Coronary artery (tissue), 2 donors: ENCODE measurements around the gene LYRM9.

Experiments
- DNase-seq: peaks from one replicate; pipeline ENCODE4 v3.0.0-alpha.2; 2017; ENCODE audit warnings: low spot score
- H3K27ac ChIP-seq, 2 donors: fragments of 200-600 bp; sonication (generic); one replicate each; pipeline ENCODE4 v1.5.1; 2016 to 2019
- H3K4me3 ChIP-seq: fragments of 200-600 bp; sonication (generic); 2 replicates; pipeline ENCODE4 v1.5.1; 2016; ENCODE audit warnings: mild to moderate bottlenecking, moderate library complexity
- TF ChIP-seq, protein P1 (sequence below): fragments of 200-600 bp; sonication (generic); IDR thresholded peaks from one replicate; pipeline ENCODE4 v1.5.1; 2019; ENCODE audit warnings: antibody characterized with exemption

LYRM9 gene

DNA sequence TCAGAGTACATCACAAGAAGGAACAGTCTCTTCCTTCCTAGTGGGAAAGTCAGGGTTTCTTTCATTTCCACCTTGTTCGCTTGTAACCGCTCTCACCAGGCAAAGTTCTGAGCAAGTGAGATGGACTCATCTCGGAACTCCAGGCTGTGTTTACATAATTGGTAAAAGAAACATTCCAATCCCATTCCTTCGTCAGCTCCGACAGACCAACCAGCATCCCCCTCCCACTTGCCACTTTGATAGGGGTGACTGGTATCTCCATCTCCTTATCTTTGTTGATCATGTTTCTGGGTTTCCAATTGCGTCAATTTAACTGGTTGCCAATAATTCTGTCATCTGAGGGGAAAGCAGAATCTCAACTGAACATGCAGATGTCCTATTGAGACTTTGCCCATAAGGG lies 36.8 kb upstream of the LYRM9 start:
- DNase-seq: no peak
- TF ChIP-seq, protein P1, sequence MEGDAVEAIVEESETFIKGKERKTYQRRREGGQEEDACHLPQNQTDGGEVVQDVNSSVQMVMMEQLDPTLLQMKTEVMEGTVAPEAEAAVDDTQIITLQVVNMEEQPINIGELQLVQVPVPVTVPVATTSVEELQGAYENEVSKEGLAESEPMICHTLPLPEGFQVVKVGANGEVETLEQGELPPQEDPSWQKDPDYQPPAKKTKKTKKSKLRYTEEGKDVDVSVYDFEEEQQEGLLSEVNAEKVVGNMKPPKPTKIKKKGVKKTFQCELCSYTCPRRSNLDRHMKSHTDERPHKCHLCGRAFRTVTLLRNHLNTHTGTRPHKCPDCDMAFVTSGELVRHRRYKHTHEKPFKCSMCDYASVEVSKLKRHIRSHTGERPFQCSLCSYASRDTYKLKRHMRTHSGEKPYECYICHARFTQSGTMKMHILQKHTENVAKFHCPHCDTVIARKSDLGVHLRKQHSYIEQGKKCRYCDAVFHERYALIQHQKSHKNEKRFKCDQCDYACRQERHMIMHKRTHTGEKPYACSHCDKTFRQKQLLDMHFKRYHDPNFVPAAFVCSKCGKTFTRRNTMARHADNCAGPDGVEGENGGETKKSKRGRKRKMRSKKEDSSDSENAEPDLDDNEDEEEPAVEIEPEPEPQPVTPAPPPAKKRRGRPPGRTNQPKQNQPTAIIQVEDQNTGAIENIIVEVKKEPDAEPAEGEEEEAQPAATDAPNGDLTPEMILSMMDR: no peak
- Histone ChIP-seq H3K27ac (no peak overlapping the region), H3K4me3 (no peak overlapping the region)

- TF ChIP-seq, protein P1: no peak
- no peak overlapping the region for H3K4me3 ChIP-seq
- DNase-seq: no peak
- H3K27ac ChIP-seq: no peak overlapping the region
Measured at GRCh38 chr17:27928587-27928986, 35.4 kb upstream of the LYRM9 start.

GRCh38 chr17:27927781-27928180 lies 34.6 kb upstream of the LYRM9 start:
- no peak for DNase-seq
- no peak overlapping the region for H3K4me3 ChIP-seq
- no peak overlapping the region for H3K27ac ChIP-seq
- TF ChIP-seq, protein P1: no peak

DNA sequence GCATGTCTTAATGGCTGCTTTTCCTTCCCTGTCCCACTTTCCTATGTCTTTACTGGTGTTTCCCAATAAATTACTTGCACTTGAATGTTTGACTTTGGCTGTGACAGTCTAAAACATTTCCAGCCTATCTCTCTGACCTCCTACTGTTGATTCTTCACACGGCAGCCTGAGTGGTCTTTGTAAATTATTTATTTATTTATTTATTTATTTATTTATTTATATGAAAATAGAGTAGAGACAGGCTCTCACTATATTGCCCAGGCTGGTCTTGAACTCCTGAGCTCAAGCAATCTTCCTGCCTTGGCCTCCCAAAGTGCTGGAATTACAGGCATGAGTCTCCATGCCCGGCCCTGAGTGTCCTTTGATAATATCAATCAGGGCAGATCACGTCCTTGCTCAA lies 28.4 kb upstream of the LYRM9 start:
- DNase-seq: no peak
- TF ChIP-seq, protein P1: no peak
- Histone ChIP-seq H3K4me3 (no peak overlapping the region), H3K27ac (no peak overlapping the region)

DNA sequence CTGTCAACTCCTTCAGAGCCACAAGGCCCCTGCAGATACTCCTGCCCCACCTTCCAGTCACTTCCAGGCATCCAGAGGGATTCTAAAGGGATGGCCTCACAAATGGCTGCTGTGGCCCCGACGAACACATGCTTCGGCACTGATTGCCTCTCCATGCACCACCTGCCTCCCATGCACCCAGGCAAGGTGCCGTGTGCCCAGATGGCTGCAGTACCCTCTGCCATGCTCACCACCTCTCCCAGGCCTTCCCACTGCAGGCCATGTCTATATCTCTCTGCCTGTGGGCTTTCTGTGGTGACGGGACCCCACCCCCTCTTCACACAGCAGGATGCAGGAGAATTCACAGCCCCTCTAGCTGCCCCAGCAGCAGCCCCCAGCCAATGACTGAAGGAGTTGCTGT lies 27.9 kb upstream of the LYRM9 start:
- Histone ChIP-seq H3K4me3 (no peak overlapping the region), H3K27ac (no peak overlapping the region)
- DNase-seq: no peak
- TF ChIP-seq, protein P1: no peak

DNA sequence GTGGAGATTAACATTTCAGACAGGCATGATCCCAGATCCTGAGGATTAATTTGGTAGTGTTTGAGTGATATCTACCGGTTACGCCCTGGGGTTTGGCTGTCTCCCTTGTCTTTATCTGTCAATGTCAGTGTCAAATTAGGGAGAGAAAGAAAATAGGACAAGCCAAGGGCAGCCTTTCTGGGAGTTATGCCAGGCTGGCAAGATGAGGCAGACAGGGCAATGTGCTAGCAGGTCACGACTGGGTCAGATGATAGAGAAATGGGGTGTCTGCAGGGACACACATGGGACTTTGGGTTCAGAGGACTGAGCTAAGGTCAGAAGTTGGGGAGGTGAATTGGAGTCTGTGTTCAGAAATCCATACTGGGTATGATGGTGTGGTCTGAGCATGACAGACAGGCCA lies 27.4 kb upstream of the LYRM9 start:
- Histone ChIP-seq H3K27ac (no peak overlapping the region), H3K4me3 (no peak overlapping the region)
- no peak for DNase-seq

DNA sequence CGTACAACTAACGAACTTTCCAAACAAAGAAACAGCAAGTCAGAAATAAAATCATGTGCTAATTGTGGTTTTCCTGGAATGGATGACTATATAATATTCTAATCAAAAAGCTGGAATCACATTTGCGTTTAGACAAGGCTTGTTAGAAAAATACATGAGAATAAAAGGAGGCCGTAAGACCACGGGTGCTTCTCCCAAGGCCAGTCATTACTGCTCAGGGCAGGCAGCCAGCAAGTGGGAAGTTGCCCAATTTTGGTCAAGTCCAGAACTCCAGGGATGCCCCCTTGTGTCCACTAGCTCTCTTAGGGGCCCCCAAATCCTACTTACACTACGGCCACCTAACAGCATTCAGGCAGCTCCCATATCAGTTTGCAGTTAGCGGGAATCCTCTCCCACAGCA lies 25.9 kb upstream of the LYRM9 start:
- H3K27ac ChIP-seq: no peak overlapping the region
- TF ChIP-seq, protein P1: no peak
- no peak for DNase-seq
- H3K4me3 ChIP-seq: no peak overlapping the region

More for the DNA sequence above, 27.4 kb upstream of the LYRM9 start:
- TF ChIP-seq, protein P1: no peak
